ENCODE results near the gene RLF. TPM values are rescaled to one million over a fixed set of nuclear protein-coding genes. Genes with fewer than 3 reads are reported as not detected.
A peak's percentile ranks its signal among the peaks of the same experiment; 100 is the strongest.
"Not testable (repeated sequence)": the region's sequence is repeated elsewhere in the genome, so short reads cannot be mapped to it uniquely, and the experiment has no call there.

The RLF gene
- total RNA-seq, 1 donor from 2014 or later = 18.0 TPM

GRCh38 chr1:40185951-40186864 is 25.0 kb downstream of the RLF start:
- no peak for TF ChIP-seq CTCF (IDR thresholded peaks at IDR 0.05; ENCODE audit: unreplicated experiment)
- Mint-ChIP-seq H3K4me3 (ENCODE audit: unreplicated experiment) (no peak overlapping the region), H3K4me1 (ENCODE audit: unreplicated experiment) (peaks cover 16% of the 10 kb centered on the region), H3K27me3 (ENCODE audit: unreplicated experiment) (no peaks in the 10 kb centered on the region), H3K9me3 (ENCODE audit: unreplicated experiment) (no peaks in the 10 kb centered on the region), H3K36me3 (ENCODE audit: low read depth, unreplicated experiment) (no peaks in the 10 kb centered on the region), H3K27ac (ENCODE audit: unreplicated experiment) (peak overlapping the region; percentile 32)
- no peak for DNase-seq (ENCODE audit: low spot score)

GRCh38 chr1:40187399-40187798 is 26.2 kb downstream of the RLF start:
- H3K36me3 Mint-ChIP-seq (ENCODE audit: low read depth, unreplicated experiment) = no peaks in the 10 kb centered on the region
- no peak overlapping the region for H3K27ac Mint-ChIP-seq (ENCODE audit: unreplicated experiment)
- no peaks in the 10 kb centered on the region for H3K9me3 Mint-ChIP-seq (ENCODE audit: unreplicated experiment)
- TF ChIP-seq CTCF (IDR thresholded peaks at IDR 0.05; ENCODE audit: unreplicated experiment) = no peak
- no peaks in the 10 kb centered on the region for H3K27me3 Mint-ChIP-seq (ENCODE audit: unreplicated experiment)
- H3K4me3 Mint-ChIP-seq (ENCODE audit: unreplicated experiment) = no peak overlapping the region
- H3K4me1 Mint-ChIP-seq (ENCODE audit: unreplicated experiment) = peaks cover 16% of the 10 kb centered on the region
- DNase-seq (ENCODE audit: low spot score) = no peak

GRCh38 chr1:40194639-40195038 is 33.5 kb downstream of the RLF start:
- H3K27ac Mint-ChIP-seq (ENCODE audit: unreplicated experiment); H3K4me3 Mint-ChIP-seq (ENCODE audit: unreplicated experiment); H3K9me3 Mint-ChIP-seq (ENCODE audit: unreplicated experiment); DNase-seq (ENCODE audit: low spot score); H3K36me3 Mint-ChIP-seq (ENCODE audit: low read depth, unreplicated experiment); H3K4me1 Mint-ChIP-seq (ENCODE audit: unreplicated experiment); H3K27me3 Mint-ChIP-seq (ENCODE audit: unreplicated experiment): not testable (repeated sequence)

- no peaks in the 10 kb centered on the region for H3K36me3 Mint-ChIP-seq (ENCODE audit: low read depth, unreplicated experiment)
- H3K4me1 Mint-ChIP-seq (ENCODE audit: unreplicated experiment) = no peaks in the 10 kb centered on the region
Observed at GRCh38 chr1:40197656-40198055, 36.5 kb downstream of the RLF start.

GRCh38 chr1:40199126-40199525 is 37.9 kb downstream of the RLF start:
- no peaks in the 10 kb centered on the region for H3K27me3 Mint-ChIP-seq (ENCODE audit: unreplicated experiment)
- no peak overlapping the region for H3K27ac Mint-ChIP-seq (ENCODE audit: unreplicated experiment)
- H3K4me3 Mint-ChIP-seq (ENCODE audit: unreplicated experiment) = no peak overlapping the region
- H3K4me1 Mint-ChIP-seq (ENCODE audit: unreplicated experiment) = no peaks in the 10 kb centered on the region
- no peaks in the 10 kb centered on the region for H3K9me3 Mint-ChIP-seq (ENCODE audit: unreplicated experiment)
- DNase-seq (ENCODE audit: low spot score) = no peak
- H3K36me3 Mint-ChIP-seq (ENCODE audit: low read depth, unreplicated experiment) = no peaks in the 10 kb centered on the region
- no peak for TF ChIP-seq CTCF (IDR thresholded peaks at IDR 0.05; ENCODE audit: unreplicated experiment)

More at GRCh38 chr1:40197656-40198055, 36.5 kb downstream of the RLF start:
- H3K27ac Mint-ChIP-seq (ENCODE audit: unreplicated experiment) = no peak overlapping the region
- no peak overlapping the region for H3K4me3 Mint-ChIP-seq (ENCODE audit: unreplicated experiment)
- TF ChIP-seq CTCF (IDR thresholded peaks at IDR 0.05; ENCODE audit: unreplicated experiment) = no peak
- no peaks in the 10 kb centered on the region for H3K9me3 Mint-ChIP-seq (ENCODE audit: unreplicated experiment)
- no peak for DNase-seq (ENCODE audit: low spot score)
- H3K27me3 Mint-ChIP-seq (ENCODE audit: unreplicated experiment) = no peaks in the 10 kb centered on the region

Measured in endothelial cell (in vitro differentiated cells).